ENCODE measurements around the gene INHBA.

GRCh38 chr7:41648501-41648900, 54.4 kb downstream of the INHBA start:
- no peak for TF ChIP-seq POU2F2 (IDR thresholded peaks at IDR 0.05; ENCODE audit: low read depth, low read length)
- no peak for TF ChIP-seq TAF1 (IDR thresholded peaks at IDR 0.05; ENCODE audit: low read depth, low read length)
